GM21737 (cell line): Measurements from ENCODE around the gene ECSIT.
"Not testable (repeated sequence)": the region's sequence is repeated elsewhere in the genome, so short reads cannot be mapped to it uniquely, and the experiment has no call there.

Experiments used
- ATAC-seq: cut with Tn5 transposase; IDR thresholded peaks from one replicate; pipeline ENCODE4 v1.9.1; 2021; ENCODE audit warnings: mild to moderate bottlenecking, moderate library complexity; ENCODE audit not compliant: unreplicated experiment

Gene ECSIT, protein sequence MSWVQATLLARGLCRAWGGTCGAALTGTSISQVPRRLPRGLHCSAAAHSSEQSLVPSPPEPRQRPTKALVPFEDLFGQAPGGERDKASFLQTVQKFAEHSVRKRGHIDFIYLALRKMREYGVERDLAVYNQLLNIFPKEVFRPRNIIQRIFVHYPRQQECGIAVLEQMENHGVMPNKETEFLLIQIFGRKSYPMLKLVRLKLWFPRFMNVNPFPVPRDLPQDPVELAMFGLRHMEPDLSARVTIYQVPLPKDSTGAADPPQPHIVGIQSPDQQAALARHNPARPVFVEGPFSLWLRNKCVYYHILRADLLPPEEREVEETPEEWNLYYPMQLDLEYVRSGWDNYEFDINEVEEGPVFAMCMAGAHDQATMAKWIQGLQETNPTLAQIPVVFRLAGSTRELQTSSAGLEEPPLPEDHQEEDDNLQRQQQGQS

DNA sequence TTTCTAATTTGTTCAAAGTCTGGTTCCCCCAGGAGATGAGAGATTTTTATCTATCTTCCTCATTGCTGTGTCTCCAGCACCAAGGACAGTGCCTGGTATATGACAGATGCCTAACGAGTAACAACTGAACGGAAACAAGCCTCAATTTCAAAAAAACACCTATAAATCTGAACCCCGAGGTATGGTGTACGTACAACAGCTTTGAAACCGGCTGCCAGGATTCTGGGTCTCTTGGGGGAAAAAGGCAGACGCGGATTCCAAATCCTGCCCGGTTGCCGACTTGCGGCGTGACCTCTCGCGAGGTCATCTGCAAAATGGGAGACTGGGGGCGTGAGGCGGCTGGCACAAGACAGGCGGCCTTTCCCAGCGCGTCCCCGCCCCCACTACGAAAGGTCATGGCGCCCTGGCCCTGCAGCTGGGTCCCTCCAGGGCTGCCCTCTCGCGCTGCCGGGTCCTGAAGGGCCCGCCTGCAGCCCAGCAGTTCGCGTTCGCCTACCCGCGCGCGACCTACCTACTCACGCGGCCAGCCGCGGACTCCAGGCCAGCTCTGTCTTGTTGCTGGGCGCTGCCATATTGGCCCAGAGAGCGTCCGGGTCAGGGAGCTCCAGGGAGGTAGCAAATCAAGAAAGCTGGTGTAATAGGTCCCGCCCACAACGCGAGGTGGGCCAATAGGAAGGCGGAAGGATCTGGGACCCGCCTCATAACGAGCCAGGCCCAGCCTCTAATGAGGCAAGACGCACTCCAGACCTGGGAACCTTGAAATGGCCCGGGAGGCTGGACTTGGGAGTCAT, at the start of gene ECSIT:
ECSIT (minus strand) TSS at position 584 of the 791 bp plus-strand sequence. CDS start 9,964 bp downstream, outside the sequence.
- peak; percentile 93 for ATAC-seq

DNA sequence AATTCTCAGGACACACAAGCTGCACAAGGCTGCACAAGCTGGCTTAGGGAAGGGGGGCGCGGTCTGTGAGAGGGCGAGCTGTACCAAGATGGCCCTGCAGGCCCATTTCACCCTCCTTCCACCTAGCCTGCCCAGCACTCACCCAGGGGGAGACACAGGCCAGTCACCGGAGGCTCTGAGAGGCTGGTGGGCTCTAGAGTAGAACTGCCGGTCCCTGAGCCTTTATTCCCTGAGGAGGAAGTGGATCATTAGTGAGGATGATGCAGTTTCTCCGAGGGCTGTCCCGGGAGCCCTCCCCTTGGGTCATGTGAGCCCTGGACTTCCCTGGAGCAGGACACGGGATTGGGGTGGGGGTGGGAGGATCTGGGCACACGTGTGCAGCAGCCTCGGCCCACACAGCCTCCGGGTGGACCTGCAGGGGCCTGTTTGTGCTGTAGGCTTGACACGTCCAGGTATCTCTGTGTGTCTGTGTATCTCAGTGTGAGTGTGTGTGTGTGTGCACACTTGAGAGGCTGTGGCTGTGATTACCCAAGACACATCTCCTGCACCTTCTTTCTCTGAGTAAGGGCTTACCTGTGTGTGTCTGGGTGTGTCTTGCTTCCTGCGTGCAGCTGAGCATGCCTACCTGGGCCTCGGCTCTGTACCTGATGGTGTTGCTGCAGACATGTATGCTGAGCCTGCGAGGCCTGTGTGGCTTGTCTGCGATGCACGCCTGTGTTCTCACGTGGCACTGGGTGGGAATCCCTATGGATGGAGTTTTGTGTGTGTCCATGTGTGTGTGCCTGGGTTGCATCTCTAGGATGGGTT, 48.7 kb upstream of the ECSIT start, which contains the start of gene ACP5:
ACP5 (minus strand) TSS at position 195 of the 807 bp plus-strand sequence. CDS start 328 bp downstream, outside the sequence.
- ATAC-seq: no peak

DNA sequence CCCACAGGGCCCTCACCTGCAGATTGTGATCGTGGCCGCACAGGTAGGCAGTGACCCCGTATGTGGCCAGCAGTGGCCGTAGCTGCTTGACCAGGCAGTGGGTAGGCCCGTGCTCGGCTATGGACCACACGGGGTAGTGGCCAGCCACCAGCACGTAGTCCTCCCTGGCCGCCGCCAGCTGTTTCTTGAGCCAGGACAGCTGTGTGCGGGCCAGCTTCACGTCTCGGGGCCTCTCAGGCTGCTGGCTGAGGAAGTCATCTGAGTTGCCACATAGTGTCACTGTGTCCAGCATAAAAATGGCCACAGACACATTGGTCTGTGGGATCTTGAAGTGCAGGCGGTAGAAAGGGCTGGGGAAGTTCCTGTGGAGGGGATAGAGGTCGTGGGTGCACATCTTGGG, 47.3 kb upstream of the ECSIT start:
- no peak for ATAC-seq

DNA sequence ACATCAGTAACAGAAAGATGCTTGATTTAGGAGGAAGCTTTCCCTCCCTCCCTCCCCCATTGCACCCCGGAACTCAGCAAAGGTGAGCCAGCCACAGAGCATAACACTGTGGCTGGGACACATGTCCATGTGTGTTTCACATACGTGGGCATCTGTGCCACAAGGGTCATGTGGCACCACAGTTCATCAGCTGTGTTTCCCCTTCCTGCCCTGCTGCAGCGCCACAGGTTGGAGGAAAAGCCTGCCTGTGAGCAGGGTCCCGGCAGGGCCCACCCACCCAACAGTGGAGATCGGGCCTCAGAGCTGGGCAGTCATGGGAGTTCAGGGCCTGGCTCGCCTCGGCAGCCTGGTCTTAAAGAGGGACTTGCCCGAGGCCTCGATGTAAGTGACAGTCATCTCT, 45.8 kb upstream of the ECSIT start:
- no peak for ATAC-seq

DNA sequence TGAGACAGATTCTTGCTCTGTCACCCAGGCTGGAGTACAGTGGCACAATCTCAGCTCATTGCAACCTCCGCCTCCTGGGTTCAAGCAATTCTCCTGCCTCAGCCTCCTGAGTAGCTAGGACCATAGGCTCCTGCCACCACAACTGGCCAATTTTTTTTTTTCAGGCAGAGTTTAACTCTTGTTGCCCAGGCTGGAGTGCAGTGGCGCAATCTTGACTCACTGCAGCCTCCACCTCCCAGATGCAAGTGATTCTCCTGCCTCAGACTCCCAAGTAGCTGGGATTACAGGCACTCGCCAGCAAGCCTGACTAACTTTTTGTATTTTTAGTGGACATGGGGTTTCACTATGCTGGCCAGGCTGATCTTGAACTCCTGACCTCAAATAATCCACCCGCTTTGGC, 44.8 kb upstream of the ECSIT start:
- not testable (repeated sequence) for ATAC-seq

DNA sequence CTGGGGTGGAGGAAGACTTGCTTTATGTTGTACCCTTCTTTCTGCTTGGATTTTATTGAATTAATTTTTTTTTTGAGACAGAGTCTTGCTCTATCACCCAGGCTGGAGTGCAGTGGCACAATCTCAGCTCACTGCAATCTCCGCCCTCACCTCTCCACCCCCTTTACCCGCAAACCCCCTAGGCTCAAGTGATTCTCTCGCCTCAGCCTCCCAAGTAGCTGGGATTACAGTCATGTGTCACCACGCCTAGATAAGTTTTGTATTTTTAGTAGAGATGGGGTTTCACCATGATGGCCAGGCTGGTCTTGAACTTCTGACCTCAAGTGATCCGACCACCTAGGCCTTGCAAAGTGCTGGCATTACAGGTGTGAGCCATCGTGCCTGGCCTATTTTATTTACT, 44.4 kb upstream of the ECSIT start:
- ATAC-seq: not testable (repeated sequence)

DNA sequence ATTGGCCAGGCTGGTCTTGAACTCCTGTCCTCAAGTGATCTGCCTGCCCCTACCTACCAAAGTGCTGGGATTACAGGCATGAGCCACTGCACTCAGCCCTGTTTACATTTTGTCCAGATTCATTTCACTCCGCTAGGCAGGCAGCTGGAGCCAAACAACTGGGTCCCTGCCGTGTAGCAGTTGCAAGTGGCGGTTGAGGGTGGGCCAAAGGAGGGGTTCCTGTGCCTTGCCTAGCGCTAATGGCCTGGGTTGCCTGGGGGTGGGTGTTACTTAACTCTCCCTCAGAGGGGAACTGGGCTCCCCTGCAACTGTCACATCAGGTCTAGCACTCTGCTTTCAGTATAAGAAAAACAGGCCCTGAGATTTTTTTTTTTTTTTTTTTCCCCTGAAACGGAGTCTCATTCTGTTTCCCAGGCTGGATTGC, 41.1 kb upstream of the ECSIT start:
- no peak for ATAC-seq

DNA sequence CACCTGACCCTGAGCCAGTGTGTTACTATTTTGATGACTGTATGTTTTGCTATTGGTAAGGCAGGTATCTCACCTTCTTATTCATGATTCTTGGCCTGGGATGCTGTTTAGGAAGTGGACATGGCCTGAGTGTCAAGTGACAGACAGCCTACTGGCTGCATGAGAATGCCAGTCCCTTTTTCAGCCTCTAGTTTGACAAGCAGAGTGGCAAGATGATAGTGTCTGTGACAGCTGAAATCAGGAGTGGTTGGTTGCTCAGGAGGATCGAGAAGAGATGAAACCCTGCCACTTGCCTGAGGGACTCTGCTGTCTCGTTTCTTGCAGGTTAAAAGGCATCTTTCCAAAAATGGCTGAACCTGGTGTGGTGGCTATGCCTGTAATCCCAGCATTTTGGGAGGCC, 37.2 kb upstream of the ECSIT start:
- no peak for ATAC-seq

DNA sequence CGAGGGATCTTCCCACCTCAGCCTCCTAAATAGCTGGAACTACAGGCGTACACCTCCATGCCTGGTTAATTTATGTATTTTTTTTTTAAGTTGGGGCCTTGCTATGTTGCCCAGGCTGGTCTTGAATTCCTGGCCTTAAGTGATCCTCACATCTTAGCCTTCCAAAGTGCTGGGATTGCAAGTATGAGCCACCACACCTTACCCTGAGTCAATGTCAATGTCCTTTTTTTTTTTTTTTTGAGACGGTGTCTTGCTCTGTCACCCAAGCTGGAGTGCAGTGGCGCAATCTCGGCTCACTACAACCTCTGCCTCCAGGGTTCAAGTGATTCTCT, 36.7 kb upstream of the ECSIT start:
- ATAC-seq: not testable (repeated sequence)

DNA sequence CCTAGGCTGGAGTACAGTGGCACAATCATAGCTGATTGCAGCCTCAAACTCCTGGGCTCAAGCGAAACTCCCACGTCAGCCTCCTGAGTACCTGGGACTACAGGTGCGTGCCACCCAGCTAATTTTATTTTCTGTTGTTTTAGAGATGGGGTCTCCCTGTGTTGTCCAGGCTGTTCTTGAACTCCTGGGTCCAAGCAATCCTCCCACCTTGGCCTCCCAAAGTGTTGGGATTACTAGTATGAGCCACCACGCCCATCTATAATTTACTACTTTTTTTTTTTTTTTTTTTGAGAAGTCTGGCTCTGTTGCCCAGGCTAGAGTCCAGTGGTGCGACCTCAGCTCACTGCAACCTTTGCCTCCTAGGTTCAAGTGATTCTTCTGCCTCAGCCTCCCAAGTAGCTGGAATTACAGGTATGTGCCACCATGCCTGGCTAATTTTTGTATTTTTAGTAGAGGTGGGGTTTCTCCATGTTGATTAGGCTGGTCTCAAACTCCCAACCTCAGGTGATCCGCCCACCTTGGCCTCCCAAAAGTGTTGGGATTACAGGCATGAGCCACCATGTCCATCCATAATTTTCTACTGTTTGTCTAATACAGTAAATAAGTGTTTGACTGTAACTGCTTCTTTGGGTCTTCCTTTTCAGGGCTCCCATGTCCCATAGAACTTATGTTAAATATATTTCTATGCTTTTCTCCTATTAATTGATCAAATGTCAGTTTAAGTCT, 35.3 kb upstream of the ECSIT start:
- not testable (repeated sequence) for ATAC-seq

DNA sequence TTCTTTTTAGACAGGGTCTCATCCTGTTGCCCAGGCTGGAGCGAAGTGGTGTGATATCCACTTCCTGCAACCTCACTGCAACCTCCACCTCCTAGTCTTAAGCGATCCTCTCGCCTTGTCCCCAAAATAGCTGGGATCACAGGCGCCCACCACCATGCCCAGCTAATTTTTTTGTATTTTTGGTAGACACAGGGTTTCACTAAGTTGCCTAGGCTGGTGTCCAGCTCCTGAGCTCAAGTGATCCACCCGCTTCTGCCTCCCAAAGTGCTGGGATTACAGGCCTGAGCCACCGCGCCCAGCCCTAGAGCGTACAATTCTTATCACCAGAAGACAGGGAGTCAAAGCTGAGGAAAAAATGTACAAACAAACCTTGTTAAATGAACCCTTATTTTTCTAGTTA, 34.6 kb upstream of the ECSIT start:
- ATAC-seq: no peak

DNA sequence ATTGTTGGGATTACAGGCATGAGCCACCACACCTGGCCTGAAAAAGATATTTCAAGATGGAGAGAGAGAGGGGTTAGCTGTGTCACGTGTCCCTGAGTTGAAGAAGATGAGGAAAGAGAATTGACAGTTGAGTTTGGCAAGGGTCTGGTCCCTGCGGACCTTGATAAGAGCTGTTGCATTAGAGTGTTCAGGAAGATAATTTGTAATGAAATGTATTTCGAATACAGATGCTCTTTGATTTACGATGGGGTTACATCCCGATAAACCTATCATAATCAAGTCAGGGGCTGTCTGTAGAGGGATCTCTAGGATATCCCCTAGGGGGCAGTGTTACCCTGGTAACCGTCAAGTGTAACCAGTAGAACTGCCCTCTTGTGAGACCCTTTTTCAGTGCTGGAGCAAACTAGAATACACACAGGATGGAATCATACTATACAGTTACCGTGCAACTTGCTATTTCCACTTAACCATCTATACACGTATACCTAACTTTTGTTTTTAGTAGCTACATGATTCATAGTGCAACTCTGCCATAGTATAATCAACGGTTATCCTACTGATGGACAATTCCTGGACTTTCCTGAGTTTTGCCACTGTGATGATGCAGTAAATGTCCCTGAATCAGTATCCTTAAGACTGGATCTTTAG, 31.6 kb upstream of the ECSIT start:
- peak; percentile 49 for ATAC-seq

DNA sequence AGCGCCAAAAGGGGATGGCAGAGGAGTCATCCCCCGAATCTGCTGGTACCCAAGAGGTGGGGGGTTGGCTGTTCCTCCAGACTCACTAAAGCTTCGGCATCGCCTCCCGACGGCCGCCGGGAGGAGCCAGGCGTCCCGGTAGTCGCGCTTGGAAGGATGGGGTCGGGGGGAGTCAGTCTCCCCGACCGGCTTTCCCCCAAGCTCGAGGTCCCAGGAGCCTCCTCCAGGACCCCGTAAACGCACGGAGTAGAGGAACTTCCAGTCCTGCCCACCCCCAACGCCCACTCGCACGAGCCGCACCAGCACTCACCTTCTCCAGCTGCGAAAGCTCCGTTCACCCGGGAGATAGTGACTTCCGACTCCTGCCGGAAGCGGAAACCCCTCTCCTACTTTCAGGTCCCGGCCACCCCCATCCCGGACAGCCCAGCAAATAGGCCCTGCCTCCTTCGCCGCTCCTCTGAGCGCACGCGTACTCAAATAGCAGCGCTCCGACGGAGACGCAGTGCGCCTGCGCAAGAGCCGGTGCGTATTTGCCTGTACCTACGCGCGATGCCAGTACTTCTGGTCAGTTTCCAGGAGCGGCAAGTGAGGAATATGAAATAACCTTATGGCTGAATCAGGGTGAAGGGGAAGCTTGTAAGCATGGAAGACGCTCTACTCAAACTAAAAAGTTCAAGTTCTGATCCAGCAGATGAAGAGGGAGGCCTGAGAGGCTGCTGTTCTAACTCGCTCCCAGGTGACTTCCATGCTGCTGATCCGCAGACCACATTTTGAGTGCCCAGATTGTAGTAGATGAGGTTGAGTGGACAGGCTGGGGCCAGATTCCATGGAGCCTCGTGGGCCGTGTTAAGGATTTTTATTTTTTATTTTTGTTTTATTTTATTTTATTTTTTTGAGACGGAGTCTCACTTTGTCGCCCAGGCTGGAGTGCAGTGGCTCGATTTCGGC, 30.2 kb upstream of the ECSIT start, which contains the start of gene ELOF1:
ELOF1 (minus strand) TSS at position 350 of the 948 bp plus-strand sequence. CDS start 4,883 bp downstream, outside the sequence.
- ATAC-seq: peak; percentile 67

DNA sequence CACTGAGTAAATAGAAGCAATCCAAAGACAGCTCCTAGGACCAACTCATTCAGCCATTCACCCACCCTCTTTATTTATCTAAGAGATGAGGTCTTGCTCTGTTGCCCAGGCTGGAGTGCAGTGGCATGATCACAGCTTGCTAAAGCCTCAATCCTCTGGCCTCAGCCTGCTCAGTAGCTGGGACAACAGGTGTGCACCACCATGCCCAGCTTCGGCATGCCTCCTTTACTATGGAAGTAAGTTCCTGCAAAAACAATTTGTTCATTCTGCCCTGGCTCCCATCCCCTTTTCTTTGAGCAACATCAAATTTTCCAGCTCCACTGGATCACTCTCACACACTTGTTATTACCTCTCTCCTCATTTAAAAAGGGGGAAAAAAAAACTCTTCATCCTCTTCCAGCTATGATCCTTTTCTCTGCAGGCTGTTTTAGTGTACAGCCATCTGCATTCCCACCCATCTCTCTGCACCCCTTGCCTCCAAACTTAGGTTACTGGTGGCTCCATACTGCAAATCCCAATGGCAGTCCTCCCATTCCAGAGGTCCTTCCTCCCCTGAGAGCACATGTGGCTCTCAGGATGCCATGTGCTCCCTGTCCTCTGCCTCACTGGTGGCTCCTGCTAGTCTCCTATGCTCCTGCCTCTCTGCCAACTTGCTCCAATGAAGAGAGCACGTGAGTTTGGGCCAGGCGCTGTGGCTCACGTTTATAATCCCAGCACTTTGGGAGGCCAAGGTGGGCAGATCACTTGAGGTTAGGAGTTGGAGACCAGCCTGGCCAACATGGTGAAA, 27.9 kb upstream of the ECSIT start:
- ATAC-seq: no peak

DNA sequence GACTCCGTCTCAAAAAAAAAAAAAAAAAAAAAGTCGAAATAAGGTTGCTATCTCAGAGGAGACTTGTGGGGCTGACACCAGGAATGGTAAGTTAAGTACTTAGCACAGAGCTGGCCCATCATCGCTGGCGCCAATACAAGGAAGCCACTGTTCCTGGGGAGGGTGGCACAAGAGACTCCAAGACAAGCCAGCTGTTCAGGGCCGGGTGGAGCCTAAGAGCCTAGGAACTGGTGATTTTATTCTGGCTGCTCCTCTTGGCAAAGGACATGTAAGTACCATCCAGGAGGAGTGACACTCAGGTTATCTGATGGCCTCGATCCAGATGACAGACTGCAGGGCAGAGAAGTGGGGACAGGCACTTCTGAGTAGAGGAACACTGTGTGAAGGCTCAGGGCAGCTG, 26.3 kb upstream of the ECSIT start:
- ATAC-seq: no peak

DNA sequence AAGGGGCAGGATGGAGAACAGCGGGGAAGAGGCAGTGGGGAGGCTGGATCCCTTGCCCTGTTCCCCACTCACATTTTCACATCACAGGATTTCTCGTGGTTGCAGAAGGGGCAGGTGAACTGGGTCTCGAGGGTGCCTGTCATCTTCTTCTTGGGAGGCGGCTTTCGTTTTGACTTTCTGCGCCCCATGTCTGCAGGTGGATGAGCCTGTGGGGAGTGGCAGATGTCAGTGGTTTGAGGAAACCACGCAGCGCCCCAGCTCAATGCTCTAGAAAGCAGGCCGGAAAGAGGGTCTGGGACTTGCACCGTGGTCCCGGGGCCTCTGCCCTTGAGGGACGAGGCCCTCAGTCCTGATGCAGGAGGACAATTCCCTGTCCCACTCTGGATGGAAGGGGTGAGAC, 25.2 kb upstream of the ECSIT start:
- ATAC-seq: no peak

DNA sequence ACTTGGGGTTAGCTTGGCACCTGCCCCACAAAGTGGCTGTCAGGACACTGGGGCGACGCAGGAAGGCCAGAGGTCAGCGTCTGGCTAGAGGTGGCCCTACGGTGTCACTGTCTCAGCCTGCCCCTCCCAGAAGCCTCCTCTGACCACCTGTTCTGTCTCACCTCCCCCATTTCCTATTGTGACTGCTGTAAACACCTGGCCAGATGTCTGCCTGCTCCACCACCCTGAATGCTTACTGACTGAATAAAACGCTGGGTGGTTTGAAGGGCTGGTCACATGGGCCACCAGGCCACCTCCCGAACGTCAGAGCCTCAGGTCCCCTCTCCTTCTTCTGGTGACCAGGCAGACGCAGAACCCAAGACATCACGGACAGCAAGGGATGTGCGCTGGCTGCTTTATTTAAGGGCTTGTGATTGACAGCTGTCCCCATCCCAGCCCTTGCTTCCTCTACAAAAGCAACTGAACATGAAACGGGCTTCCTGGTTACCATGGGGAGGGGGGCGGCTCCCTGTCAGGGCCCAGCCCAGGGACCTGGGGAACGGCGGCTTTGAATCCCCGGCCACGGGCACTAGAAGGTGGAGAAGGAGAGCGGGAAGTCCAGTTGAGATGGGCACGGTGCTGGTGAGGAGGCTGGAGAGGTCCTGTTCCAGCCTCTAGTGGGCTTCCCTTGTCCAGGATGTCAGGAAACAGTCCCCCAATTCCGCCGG, 23.9 kb upstream of the ECSIT start:
- no peak for ATAC-seq
